ENCODE results near the gene POLR3K.
A peak's percentile ranks its signal among the peaks of the same experiment; 100 is the strongest.

- TF ChIP-seq CTCF (conservative IDR thresholded peaks at IDR 0.05; ENCODE audit: low read length) (peak; percentile 95), EZH2phosphoT487 (IDR thresholded peaks at IDR 0.05; ENCODE audit: borderline replicate concordance, low read depth, low read length) (no peak)
These were observed 12.3 kb upstream of the POLR3K start for GRCh38 chr16:65745-66144.
